Endodermal cell (in vitro differentiated cells): ENCODE results near the gene MYL5. TPM values are rescaled to one million over a fixed set of nuclear protein-coding genes. Genes with fewer than 3 reads are reported as not detected.
A peak's percentile ranks its signal among the peaks of the same experiment; 100 is the strongest.

Experiments used
- DNase-seq: peaks from one replicate; pipeline ENCODE4 v3.0.0-alpha.2; 2017
- H3K27ac ChIP-seq: 2 replicates; pipeline ENCODE4 v1.5.1; 2013; ENCODE audit warnings: mild to moderate bottlenecking, low read depth, low read length, moderate library complexity
- H3K27me3 ChIP-seq: 2 replicates; pipeline ENCODE4 v1.6.1; 2013; ENCODE audit warnings: mild to moderate bottlenecking, low read length, moderate library complexity; ENCODE audit not compliant: insufficient read depth, control insufficient read depth, poor library complexity, severe bottlenecking
- H3K36me3 ChIP-seq: 2 replicates; pipeline ENCODE4 v1.7.0; 2013; ENCODE audit warnings: mild to moderate bottlenecking, low read length, moderate library complexity; ENCODE audit not compliant: control insufficient read depth, insufficient read depth
- H3K4me1 ChIP-seq: one replicate; pipeline ENCODE4 v1.7.0; 2013; ENCODE audit warnings: low read length; ENCODE audit not compliant: control insufficient read depth, insufficient read depth
- H3K4me3 ChIP-seq: 2 replicates; pipeline ENCODE4 v1.5.1; 2013; ENCODE audit warnings: mild to moderate bottlenecking, low read length, moderate library complexity
- H3K9ac ChIP-seq: 2 replicates; pipeline ENCODE4 v1.6.1; 2013; ENCODE audit warnings: mild to moderate bottlenecking, low read length, moderate library complexity; ENCODE audit not compliant: poor library complexity, severe bottlenecking; ENCODE audit errors: extremely low read depth
- H3K9me3 ChIP-seq: 2 replicates; pipeline ENCODE4 v1.6.1; 2013; ENCODE audit warnings: mild to moderate bottlenecking, low read length, moderate library complexity; ENCODE audit not compliant: control insufficient read depth
- H3K27ac Mint-ChIP-seq: 2 replicates; pipeline ENCODE4 v1.8.0; 2020; ENCODE audit warnings: mixed read lengths
- H3K27me3 Mint-ChIP-seq: 2 replicates; pipeline ENCODE4 v1.8.0; 2021; ENCODE audit warnings: mild to moderate bottlenecking, mixed read lengths; ENCODE audit not compliant: insufficient read depth
- H3K36me3 Mint-ChIP-seq: 2 replicates; pipeline ENCODE4 v1.8.0; 2020; ENCODE audit warnings: low read depth, mixed read lengths
- H3K4me1 Mint-ChIP-seq: 2 replicates; pipeline ENCODE4 v1.8.0; 2020; ENCODE audit warnings: mixed read lengths
- H3K4me3 Mint-ChIP-seq: 2 replicates; pipeline ENCODE4 v1.8.0; 2020; ENCODE audit warnings: mild to moderate bottlenecking, moderate library complexity, mixed read lengths
- H3K9me3 Mint-ChIP-seq: 2 replicates; pipeline ENCODE4 v1.8.0; 2020; ENCODE audit warnings: mild to moderate bottlenecking, mixed read lengths
- WGBS, 2 experiments: methylation state at CpG; one replicate each; pipeline versions ENCODE4 v1.1.5 to v1.1.7; 2013; ENCODE audit warnings: missing lambda C conversion rate in 2 of 2, mixed read lengths in 1 of 2; ENCODE audit not compliant: insufficient coverage in 1 of 2, insufficient read length in 1 of 2; 5-methylcytosine and 5-hydroxymethylcytosine counted together
- total RNA-seq, 2 donors: library from RNA; stranded (reverse); fragmentation: NEBNext Ultra II Directional in 1 of 2; extraction: Animal tissue kit (Norgen Biotek cat#: 25700) in 1 of 2; gene quantifications; 2 replicates in 1 of 2; 3 replicates in 1 of 2; pipeline ENCODE4 v1.2.1, GENCODE V29; 2021
- TF ChIP-seq, protein P1 (sequence below): fragments of 200-600 bp; sonication (generic); conservative IDR thresholded peaks from 2 replicates; pipeline ENCODE4 v1.5.0; 2021; ENCODE audit warnings: antibody characterized with exemption, mild to moderate bottlenecking

Gene MYL5
- total RNA-seq, 2 donors from 2014 or later, result 20.0 to 23.4 TPM

DNA sequence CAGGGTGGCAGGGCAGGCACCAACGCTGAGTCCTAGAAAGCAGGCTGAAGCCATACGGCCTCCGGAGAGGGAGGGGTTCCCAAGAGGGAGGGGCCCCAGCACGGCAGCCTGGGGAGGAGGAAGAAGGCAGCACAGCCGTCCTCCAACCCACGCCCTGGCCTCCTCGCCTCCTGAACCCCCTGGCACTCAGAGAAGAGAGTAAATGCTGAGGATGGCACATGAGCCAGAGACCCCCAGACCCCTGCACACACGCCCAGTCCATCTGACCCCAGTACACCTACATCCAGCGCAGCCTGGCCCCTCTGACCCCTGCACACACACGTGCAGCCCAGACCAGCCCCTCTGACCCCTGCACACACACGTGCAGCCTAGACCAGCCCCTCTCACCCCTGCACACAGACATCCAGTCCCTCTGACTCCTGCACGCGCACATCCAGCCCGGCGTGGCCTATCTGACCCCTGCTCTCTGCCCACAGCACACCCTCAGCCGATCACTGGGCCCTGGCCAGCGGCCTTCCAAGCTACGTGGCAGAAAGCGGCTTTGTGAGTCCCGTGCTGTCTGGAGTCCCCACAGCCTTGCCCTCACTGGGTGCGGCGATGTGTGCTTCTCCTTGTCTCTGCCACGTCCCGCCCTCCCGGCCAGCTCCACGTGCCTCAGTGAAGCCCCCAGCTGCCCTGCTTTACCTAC lies 18.7 kb upstream of the MYL5 start:
- H3K4me3 Mint-ChIP-seq, result no peak overlapping the region
- no peak overlapping the region for H3K4me3 ChIP-seq
- no peaks in the 10 kb centered on the region for H3K4me1 ChIP-seq
- H3K27me3 ChIP-seq, result no peaks in the 10 kb centered on the region
- H3K9ac ChIP-seq, result no peak overlapping the region
- 87% methylated on average over 17 to 26 of the region's 26 CpGs for WGBS, 2 experiments
- peaks cover under 1% of the 10 kb centered on the region for H3K36me3 Mint-ChIP-seq
- TF ChIP-seq, protein P1, sequence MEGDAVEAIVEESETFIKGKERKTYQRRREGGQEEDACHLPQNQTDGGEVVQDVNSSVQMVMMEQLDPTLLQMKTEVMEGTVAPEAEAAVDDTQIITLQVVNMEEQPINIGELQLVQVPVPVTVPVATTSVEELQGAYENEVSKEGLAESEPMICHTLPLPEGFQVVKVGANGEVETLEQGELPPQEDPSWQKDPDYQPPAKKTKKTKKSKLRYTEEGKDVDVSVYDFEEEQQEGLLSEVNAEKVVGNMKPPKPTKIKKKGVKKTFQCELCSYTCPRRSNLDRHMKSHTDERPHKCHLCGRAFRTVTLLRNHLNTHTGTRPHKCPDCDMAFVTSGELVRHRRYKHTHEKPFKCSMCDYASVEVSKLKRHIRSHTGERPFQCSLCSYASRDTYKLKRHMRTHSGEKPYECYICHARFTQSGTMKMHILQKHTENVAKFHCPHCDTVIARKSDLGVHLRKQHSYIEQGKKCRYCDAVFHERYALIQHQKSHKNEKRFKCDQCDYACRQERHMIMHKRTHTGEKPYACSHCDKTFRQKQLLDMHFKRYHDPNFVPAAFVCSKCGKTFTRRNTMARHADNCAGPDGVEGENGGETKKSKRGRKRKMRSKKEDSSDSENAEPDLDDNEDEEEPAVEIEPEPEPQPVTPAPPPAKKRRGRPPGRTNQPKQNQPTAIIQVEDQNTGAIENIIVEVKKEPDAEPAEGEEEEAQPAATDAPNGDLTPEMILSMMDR, result no peak
- H3K4me1 Mint-ChIP-seq, result no peaks in the 10 kb centered on the region
- H3K27ac ChIP-seq, result no peak overlapping the region
- no peaks in the 10 kb centered on the region for H3K9me3 Mint-ChIP-seq
- H3K27me3 Mint-ChIP-seq, result no peaks in the 10 kb centered on the region
- H3K36me3 ChIP-seq, result no peaks in the 10 kb centered on the region
- peak; percentile 42 for DNase-seq
- no peak overlapping the region for H3K27ac Mint-ChIP-seq
- no peaks in the 10 kb centered on the region for H3K9me3 ChIP-seq

DNA sequence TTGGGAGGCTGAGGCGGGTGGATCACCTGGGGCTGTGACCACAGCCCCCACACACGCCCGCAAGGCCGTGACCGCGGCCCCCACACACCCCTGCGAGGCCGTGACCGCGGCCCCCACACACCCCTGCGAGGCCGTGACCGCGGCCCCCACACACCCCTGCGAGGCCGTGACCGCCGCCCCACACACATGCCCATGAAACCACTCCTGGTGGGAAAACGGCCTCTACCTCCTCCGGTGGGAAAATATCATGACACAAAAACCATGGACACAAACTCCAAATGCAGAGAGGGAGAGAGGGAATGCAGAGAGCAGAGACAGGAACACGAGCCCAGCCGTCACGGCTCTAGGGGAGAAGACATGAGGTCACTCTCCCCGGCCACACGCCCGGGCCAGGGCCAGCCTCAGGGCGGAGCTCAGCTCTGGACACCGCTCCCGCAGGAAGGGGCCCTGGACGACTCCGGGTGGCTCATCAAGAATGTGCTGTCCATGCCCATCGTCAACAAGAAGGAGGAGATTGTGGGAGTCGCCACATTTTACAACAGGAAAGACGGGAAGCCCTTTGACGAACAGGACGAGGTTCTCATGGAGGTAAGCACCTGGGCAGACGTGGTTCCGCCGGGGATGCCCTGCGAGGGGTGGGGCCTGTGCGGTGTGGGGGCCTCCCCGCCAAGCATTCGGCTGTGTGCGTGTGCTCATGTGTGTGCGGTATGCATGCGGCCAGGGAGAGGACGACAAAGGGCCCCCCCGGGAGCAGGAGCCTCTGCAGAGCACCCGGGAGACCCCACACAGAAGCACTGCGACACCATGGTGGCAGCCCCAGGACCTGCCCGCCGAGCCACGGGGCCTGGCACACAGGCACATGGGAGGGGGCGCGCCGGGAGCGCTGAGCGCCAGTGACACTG lies 17.7 kb upstream of the MYL5 start:
- no peaks in the 10 kb centered on the region for H3K4me1 ChIP-seq
- Mint-ChIP-seq H3K27ac (no peak overlapping the region), H3K27me3 (no peaks in the 10 kb centered on the region), H3K36me3 (peaks cover 7% of the 10 kb centered on the region), H3K9me3 (no peaks in the 10 kb centered on the region), H3K4me1 (no peaks in the 10 kb centered on the region), H3K4me3 (no peak overlapping the region)
- H3K27ac ChIP-seq, result no peak overlapping the region
- no peak overlapping the region for H3K4me3 ChIP-seq
- no peaks in the 10 kb centered on the region for H3K36me3 ChIP-seq
- 93 to 94% methylated on average over 34 to 58 of the region's 58 CpGs for WGBS, 2 experiments
- TF ChIP-seq, protein P1, result no peak
- no peak overlapping the region for H3K9ac ChIP-seq
- H3K27me3 ChIP-seq, result no peaks in the 10 kb centered on the region
- H3K9me3 ChIP-seq, result no peaks in the 10 kb centered on the region
- DNase-seq, result peak; percentile 44

DNA sequence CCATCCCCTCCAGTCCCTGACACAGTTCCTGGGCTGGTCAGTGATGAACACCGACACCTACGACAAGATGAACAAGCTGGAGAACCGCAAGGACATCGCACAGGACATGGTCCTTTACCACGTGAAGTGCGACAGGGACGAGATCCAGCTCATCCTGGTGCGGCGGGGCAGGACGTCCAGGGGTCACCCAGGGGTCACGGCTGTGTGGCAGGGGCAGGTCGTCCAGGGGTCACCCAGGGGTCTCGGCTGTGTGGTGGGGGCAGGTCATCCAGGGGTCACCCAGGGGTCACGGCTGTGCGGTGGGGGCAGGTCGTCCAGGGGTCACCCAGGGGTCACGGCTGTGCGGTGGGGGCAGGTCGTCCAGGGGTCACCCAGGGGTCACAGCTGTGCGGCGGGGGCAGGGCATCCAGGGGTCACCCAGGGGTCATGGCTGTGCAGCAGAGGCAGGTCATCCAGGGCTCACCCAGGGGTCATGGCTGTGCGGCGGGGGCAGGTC lies 17.0 kb upstream of the MYL5 start:
- DNase-seq, result no peak
- H3K27me3 ChIP-seq, result no peaks in the 10 kb centered on the region
- Mint-ChIP-seq H3K4me3 (no peak overlapping the region), H3K4me1 (no peaks in the 10 kb centered on the region), H3K27me3 (no peaks in the 10 kb centered on the region), H3K36me3 (peaks cover 7% of the 10 kb centered on the region), H3K27ac (no peak overlapping the region), H3K9me3 (no peaks in the 10 kb centered on the region)
- 93 to 99% methylated on average over 15 to 23 of the region's 23 CpGs for WGBS, 2 experiments
- H3K9me3 ChIP-seq, result no peaks in the 10 kb centered on the region
- no peak overlapping the region for H3K27ac ChIP-seq
- no peaks in the 10 kb centered on the region for H3K36me3 ChIP-seq
- no peak overlapping the region for H3K9ac ChIP-seq
- no peak overlapping the region for H3K4me3 ChIP-seq
- TF ChIP-seq, protein P1, result no peak
- H3K4me1 ChIP-seq, result no peaks in the 10 kb centered on the region
